DOHH2 (cell line): ENCODE measurements around the gene TULP3.

Experiments used
- EZH2phosphoT487 ChIP-seq: fragments of 200-600 bp; sonication (generic); IDR thresholded peaks from 2 replicates; pipeline ENCODE4 v1.6.1; 2017; ENCODE audit warnings: borderline replicate concordance, mild to moderate bottlenecking, antibody characterized with exemption, low read length, moderate library complexity, mixed read lengths
- TF ChIP-seq, protein P1 (sequence below): fragments of 200-600 bp; sonication (generic); IDR thresholded peaks from one replicate; pipeline ENCODE4 v1.5.1; 2014; ENCODE audit warnings: antibody characterized with exemption, mild to moderate bottlenecking, low read depth, low read length; ENCODE audit not compliant: poor library complexity, severe bottlenecking

DNA sequence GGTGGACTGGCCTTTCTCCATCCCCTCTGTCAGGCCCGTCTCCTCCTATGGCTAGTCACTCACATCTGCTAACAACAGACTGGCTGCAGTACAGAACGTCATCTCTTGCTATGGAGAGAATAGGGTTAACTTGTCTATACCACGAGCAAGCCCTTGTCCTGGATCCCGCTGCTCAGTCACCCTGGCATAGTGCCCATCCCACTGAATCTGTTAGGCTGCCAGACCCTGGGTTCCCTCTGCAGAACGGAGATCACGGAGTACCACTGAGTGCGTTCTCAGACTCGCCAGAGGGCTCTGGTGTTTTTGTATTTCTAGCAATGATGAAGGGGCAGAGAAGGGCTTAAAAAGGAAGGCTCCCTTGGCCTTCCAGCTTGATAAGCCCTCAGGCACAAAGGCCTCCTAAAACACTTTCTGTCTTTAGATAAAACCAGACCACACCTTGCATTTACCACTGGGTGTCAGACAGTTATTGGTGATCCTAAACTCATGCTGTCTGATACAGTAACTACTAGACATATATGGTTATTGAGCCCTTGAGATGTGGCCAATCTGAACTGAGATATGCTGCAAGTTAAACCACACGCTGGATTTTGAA is 49.5 kb upstream of the TULP3 start:
- TF ChIP-seq, protein P1, sequence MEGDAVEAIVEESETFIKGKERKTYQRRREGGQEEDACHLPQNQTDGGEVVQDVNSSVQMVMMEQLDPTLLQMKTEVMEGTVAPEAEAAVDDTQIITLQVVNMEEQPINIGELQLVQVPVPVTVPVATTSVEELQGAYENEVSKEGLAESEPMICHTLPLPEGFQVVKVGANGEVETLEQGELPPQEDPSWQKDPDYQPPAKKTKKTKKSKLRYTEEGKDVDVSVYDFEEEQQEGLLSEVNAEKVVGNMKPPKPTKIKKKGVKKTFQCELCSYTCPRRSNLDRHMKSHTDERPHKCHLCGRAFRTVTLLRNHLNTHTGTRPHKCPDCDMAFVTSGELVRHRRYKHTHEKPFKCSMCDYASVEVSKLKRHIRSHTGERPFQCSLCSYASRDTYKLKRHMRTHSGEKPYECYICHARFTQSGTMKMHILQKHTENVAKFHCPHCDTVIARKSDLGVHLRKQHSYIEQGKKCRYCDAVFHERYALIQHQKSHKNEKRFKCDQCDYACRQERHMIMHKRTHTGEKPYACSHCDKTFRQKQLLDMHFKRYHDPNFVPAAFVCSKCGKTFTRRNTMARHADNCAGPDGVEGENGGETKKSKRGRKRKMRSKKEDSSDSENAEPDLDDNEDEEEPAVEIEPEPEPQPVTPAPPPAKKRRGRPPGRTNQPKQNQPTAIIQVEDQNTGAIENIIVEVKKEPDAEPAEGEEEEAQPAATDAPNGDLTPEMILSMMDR = no peak
- TF ChIP-seq EZH2phosphoT487 = no peak
